Neural progenitor cell (in vitro differentiated cells): Measurements from ENCODE around the gene MMADHC. TPM values are rescaled to one million over a fixed set of nuclear protein-coding genes. Genes with fewer than 3 reads are reported as not detected.

Source experiments
- DNase-seq: peaks from one replicate; pipeline ENCODE4 v3.0.0-alpha.2; 2016; ENCODE audit warnings: low spot score
- H2AFZ ChIP-seq: fragments of 200-600 bp; sonication (generic); replicated peaks from 2 replicates; pipeline ENCODE4 v1.6.1; 2016; ENCODE audit warnings: antibody characterized with exemption
- H3F3A ChIP-seq: fragments of 200-600 bp; sonication (generic); 2 replicates; pipeline ENCODE4 v1.6.1; 2016; ENCODE audit warnings: antibody characterized with exemption, low read depth
- H3K27ac ChIP-seq: fragments of 200-600 bp; sonication (generic); 2 replicates; pipeline ENCODE4 v1.5.1; 2016; ENCODE audit warnings: mild to moderate bottlenecking
- H3K27me3 ChIP-seq: fragments of 200-600 bp; sonication (generic); 2 replicates; pipeline ENCODE4 v1.6.1; 2016; ENCODE audit warnings: mild to moderate bottlenecking, moderate library complexity
- H3K36me3 ChIP-seq: fragments of 200-600 bp; sonication (generic); 2 replicates; pipeline ENCODE4 v1.5.1; 2016
- H3K4me1 ChIP-seq: fragments of 200-600 bp; sonication (generic); 2 replicates; pipeline ENCODE4 v1.6.1; 2016; ENCODE audit warnings: mixed run types
- H3K4me2 ChIP-seq: fragments of 200-600 bp; sonication (generic); 2 replicates; pipeline ENCODE4 v1.6.1; 2016
- H3K4me3 ChIP-seq: fragments of 200-600 bp; sonication (generic); 2 replicates; pipeline ENCODE4 v1.5.1; 2016
- H3K79me2 ChIP-seq: fragments of 200-600 bp; sonication (generic); 2 replicates; pipeline ENCODE4 v1.6.1; 2016; ENCODE audit warnings: low read depth
- H3K9ac ChIP-seq: fragments of 200-600 bp; sonication (generic); 2 replicates; pipeline ENCODE4 v1.6.1; 2016
- H3K9me3 ChIP-seq: fragments of 200-600 bp; sonication (generic); 2 replicates; pipeline ENCODE4 v1.5.1; 2016; ENCODE audit warnings: low read depth
- H4K20me1 ChIP-seq: fragments of 200-600 bp; sonication (generic); 2 replicates; pipeline ENCODE4 v1.6.1; 2016; ENCODE audit warnings: low read depth
- H3K27ac Mint-ChIP-seq: 3 replicates; pipeline ENCODE4 v1.8.0; 2021; ENCODE audit warnings: mixed read lengths
- H3K27me3 Mint-ChIP-seq: 2 replicates; pipeline ENCODE4 v1.8.0; 2022; ENCODE audit warnings: low read depth, mild to moderate bottlenecking, inconsistent platforms, moderate library complexity, mixed read lengths; ENCODE audit not compliant: insufficient read depth
- H3K36me3 Mint-ChIP-seq: 3 replicates; pipeline ENCODE4 v1.8.0; 2021; ENCODE audit warnings: mixed read lengths
- H3K4me1 Mint-ChIP-seq: 3 replicates; pipeline ENCODE4 v1.8.0; 2021; ENCODE audit warnings: mixed read lengths
- H3K4me3 Mint-ChIP-seq: 3 replicates; pipeline ENCODE4 v1.8.0; 2021; ENCODE audit warnings: mild to moderate bottlenecking, moderate library complexity, mixed read lengths
- H3K9me3 Mint-ChIP-seq: 3 replicates; pipeline ENCODE4 v1.8.0; 2020; ENCODE audit warnings: mixed read lengths
- CTCF ChIP-seq: fragments of 200-600 bp; sonication (generic); IDR thresholded peaks from 2 replicates; pipeline ENCODE4 v1.5.1; 2017; ENCODE audit warnings: antibody characterized with exemption, mild to moderate bottlenecking
- EZH2 ChIP-seq: fragments of 200-600 bp; sonication (generic); IDR thresholded peaks from 2 replicates; pipeline ENCODE4 v1.6.1; 2017; ENCODE audit warnings: antibody characterized with exemption, mild to moderate bottlenecking, moderate library complexity
- EZH2phosphoT487 ChIP-seq: fragments of 200-600 bp; sonication (generic); IDR thresholded peaks from 2 replicates; pipeline ENCODE4 v1.6.1; 2017; ENCODE audit warnings: antibody characterized with exemption
- total RNA-seq: library from RNA; depleted of rRNA; stranded (reverse); fragments of >200 nt; gene quantifications from 2 replicates; pipeline ENCODE4 v1.2.3, GENCODE V29; 2015; ENCODE audit warnings: low replicate concordance

The MMADHC gene
- total RNA-seq, result 149 and 178 TPM in 2 replicates

- Histone ChIP-seq H3K27me3 (no peaks in the 10 kb centered on the region), H3K79me2 (peaks cover 51% of the 10 kb centered on the region), H3K36me3 (peaks cover 4% of the 10 kb centered on the region), H3K27ac (peak within 1 kb of the TSS; percentile 97), H2AFZ (peak within 1 kb of the TSS; percentile 88), H3K4me2 (peak within 1 kb of the TSS; percentile 87), H3F3A (peaks cover 13% of the 10 kb centered on the region), H3K9ac (peak within 1 kb of the TSS; percentile 88), H3K4me3 (peak within 1 kb of the TSS; percentile 83), H4K20me1 (peaks cover 10% of the 10 kb centered on the region), H3K9me3 (no peaks in the 10 kb centered on the region), H3K4me1 (peaks cover 16% of the 10 kb centered on the region)
- peaks cover 23% of the 10 kb centered on the region for H3K4me1 Mint-ChIP-seq
- TF ChIP-seq CTCF, result no peak
- peak; percentile 31 for TF ChIP-seq EZH2
- H3K9me3 Mint-ChIP-seq, result no peaks in the 10 kb centered on the region
- H3K4me3 Mint-ChIP-seq, result peak within 1 kb of the TSS; percentile 98
- DNase-seq, result peak; percentile 96
- H3K27ac Mint-ChIP-seq, result peak within 1 kb of the TSS; percentile 99
- H3K36me3 Mint-ChIP-seq, result peaks cover 13% of the 10 kb centered on the region
- no peaks in the 10 kb centered on the region for H3K27me3 Mint-ChIP-seq
These were observed at the start of gene MMADHC for GRCh38 chr2:149587220-149587949. Gene MMADHC (minus strand): TSS chr2:149587775. CDS start chr2:149587097, 678 bp downstream.

DNA sequence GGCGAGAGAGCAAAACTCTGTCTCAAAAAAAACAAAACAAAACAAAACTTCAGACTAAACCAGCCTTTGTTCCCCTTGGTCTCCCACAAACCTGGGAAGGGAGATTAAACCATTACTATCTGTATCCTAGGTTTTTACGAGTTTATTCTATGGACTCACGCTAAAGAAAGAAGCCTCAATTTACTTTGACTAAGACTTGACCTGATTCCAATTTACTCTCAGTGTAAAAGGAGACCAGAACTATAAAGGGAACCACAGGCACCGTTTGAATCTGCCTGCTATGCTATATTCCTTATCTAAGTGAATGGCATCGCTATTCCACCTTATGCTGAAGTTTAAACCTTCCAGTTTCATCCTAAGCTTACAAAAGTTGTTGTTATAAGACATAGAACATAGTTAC is 46.5 kb upstream of the MMADHC start:
- Mint-ChIP-seq H3K9me3 (no peaks in the 10 kb centered on the region), H3K27me3 (no peaks in the 10 kb centered on the region), H3K27ac (no peak overlapping the region), H3K4me1 (no peaks in the 10 kb centered on the region), H3K36me3 (no peaks in the 10 kb centered on the region), H3K4me3 (no peak overlapping the region)
- Histone ChIP-seq H3K27ac (no peak overlapping the region), H3K4me1 (no peaks in the 10 kb centered on the region), H3K9me3 (no peaks in the 10 kb centered on the region), H3K27me3 (no peaks in the 10 kb centered on the region), H3F3A (no peaks in the 10 kb centered on the region), H3K79me2 (no peaks in the 10 kb centered on the region), H3K9ac (no peak overlapping the region), H3K36me3 (no peaks in the 10 kb centered on the region), H3K4me3 (no peak overlapping the region), H4K20me1 (no peaks in the 10 kb centered on the region), H2AFZ (no peak overlapping the region), H3K4me2 (no peak overlapping the region)
- DNase-seq, result no peak
- no peak for TF ChIP-seq CTCF
- no peak for TF ChIP-seq EZH2phosphoT487
- no peak for TF ChIP-seq EZH2

DNA sequence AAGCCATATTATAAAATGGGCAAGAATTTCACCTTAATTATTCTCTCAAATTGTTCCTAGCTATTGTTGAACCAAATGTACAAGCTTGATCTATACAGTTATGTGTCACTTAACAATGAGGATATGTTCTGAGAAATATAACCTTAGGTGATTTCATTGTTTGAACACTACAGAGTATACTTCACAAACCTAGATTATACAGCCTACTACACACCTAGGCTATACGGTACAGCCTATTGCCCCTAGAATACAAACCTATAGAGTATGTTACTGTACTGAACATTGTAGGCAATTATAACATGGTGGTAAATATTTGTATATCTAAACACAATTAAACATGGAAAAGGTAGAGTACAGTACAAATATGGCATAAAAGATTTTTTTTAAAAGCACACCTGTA is 42.9 kb upstream of the MMADHC start:
- no peaks in the 10 kb centered on the region for H4K20me1 ChIP-seq
- H3K27me3 ChIP-seq, result no peaks in the 10 kb centered on the region
- Mint-ChIP-seq H3K9me3 (no peaks in the 10 kb centered on the region), H3K4me1 (no peaks in the 10 kb centered on the region), H3K27ac (no peak overlapping the region), H3K36me3 (no peaks in the 10 kb centered on the region), H3K4me3 (no peak overlapping the region), H3K27me3 (no peaks in the 10 kb centered on the region)
- no peak overlapping the region for H3K9ac ChIP-seq
- no peaks in the 10 kb centered on the region for H3F3A ChIP-seq
- no peaks in the 10 kb centered on the region for H3K4me1 ChIP-seq
- H3K4me3 ChIP-seq, result no peak overlapping the region
- no peaks in the 10 kb centered on the region for H3K79me2 ChIP-seq
- no peaks in the 10 kb centered on the region for H3K36me3 ChIP-seq
- no peak for TF ChIP-seq EZH2phosphoT487
- TF ChIP-seq EZH2, result no peak
- TF ChIP-seq CTCF, result no peak
- no peak overlapping the region for H3K27ac ChIP-seq
- H3K9me3 ChIP-seq, result no peaks in the 10 kb centered on the region
- no peak for DNase-seq
- H2AFZ ChIP-seq, result no peak overlapping the region
- no peak overlapping the region for H3K4me2 ChIP-seq
